Measurements from ENCODE around the gene MAPK14.

The MAPK14 gene

GRCh38 chr6:36149476-36149875, 121.9 kb downstream of the MAPK14 start:
- no peak for TF ChIP-seq CTCF (IDR thresholded peaks at IDR 0.05; ENCODE audit: low read depth, low read length)
- H3K4me3 ChIP-seq (ENCODE audit: low read depth, low read length) = no peak overlapping the region

- TF ChIP-seq CTCF (IDR thresholded peaks at IDR 0.05; ENCODE audit: low read depth, low read length) = no peak
- H3K4me3 ChIP-seq (ENCODE audit: low read depth, low read length) = no peak overlapping the region
Measured at GRCh38 chr6:36150283-36150682, 122.7 kb downstream of the MAPK14 start.

- TF ChIP-seq CTCF (IDR thresholded peaks at IDR 0.05; ENCODE audit: low read depth, low read length) = no peak
- H3K4me3 ChIP-seq (ENCODE audit: low read depth, low read length) = no peak overlapping the region
Measured at GRCh38 chr6:36154286-36154685, 126.7 kb downstream of the MAPK14 start.

- H3K4me3 ChIP-seq (ENCODE audit: low read depth, low read length) = no peak overlapping the region
- no peak for TF ChIP-seq CTCF (IDR thresholded peaks at IDR 0.05; ENCODE audit: low read depth, low read length)
Measured at GRCh38 chr6:36155662-36156061, 128.1 kb downstream of the MAPK14 start.

- no peak for TF ChIP-seq CTCF (IDR thresholded peaks at IDR 0.05; ENCODE audit: low read depth, low read length)
- no peak overlapping the region for H3K4me3 ChIP-seq (ENCODE audit: low read depth, low read length)
Measured at GRCh38 chr6:36160147-36160760, 132.6 kb downstream of the MAPK14 start.

Data from WI38 (cell line).